ENCODE data around the gene TIGD1. TPM values are rescaled to one million over a fixed set of nuclear protein-coding genes. Genes with fewer than 3 reads are reported as not detected.

The TIGD1 gene
- total RNA-seq (10 to 100 TPM in 3 of 7 donors, 1 to 10 TPM in 4; 5.1 to 13.5 (median 9.9) TPM), polyA plus RNA-seq (1 to 10 TPM; 4.4 to 8.3 (median 6.0) TPM)
- long read RNA-seq, donor 1: 0 reads
- long read RNA-seq, donor 2, partial matches to known transcripts: 0 of 2 reads
- long read RNA-seq, donor 2, other reads (novel, unspliced or antisense): 0 of 2 reads

DNA sequence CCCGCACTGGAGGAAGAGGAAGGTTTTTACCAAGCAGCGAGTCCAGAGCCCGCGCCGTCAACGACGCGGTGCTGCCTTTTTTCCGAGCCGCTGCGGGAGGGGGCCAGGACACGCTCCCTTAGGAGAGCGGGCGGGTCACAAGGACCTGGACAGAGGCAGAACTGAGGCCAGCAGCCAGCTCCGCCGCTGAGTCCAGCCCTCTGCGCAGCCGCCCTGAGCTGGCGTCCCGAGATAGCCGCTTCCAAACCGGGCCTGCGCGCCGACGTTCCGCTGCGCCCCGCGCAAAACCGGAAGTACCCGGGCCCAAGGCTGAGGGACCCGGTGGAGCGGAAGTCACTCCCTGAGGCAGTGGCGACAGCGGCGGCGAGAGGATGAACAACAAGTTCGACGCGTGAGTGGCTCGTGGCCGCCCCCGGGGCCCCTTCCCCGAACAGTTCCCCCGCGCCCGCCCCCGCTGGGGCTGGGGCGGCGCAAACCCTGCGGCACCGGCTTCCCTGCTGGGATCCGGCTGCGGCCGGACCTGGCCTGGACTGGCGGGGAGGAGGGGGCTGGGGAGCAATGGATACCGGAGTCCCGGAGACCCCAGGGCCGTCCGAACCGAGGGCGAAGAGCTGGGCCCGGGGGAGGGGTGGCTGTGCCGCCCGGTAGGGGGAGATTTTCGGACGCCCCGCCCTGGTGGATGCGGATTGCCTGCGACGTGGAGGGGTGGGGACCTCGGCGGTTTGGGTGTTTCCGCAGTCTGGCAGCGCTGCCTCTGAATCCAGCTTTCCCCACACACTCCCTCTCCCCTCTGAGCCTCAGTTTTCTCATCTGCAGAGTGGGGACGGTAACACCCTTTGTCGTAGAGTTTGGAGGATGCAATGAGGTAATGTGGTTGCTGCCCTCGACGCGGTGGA lies at the start of gene TIGD1, which contains the start of gene EIF4E2:
Gene TIGD1, minus strand, starts transcription at position 204 of the 896 bp plus-strand sequence. CDS start 675 bp downstream, outside the sequence.
Gene EIF4E2, plus strand, starts transcription at position 336 of the 896 bp plus-strand sequence. Its CDS starts 36 bp downstream, at position 372.
- intact Hi-C loops (cut with DNase I; ENCODE audit: low total_unique reads): no loop called here
- Histone ChIP-seq H3K4me1 (peaks cover 22 to 90% (median 76%) of the 10 kb centered on the region in 6 donors), H3K4me3 (peak within 1 kb of the TSS; percentile 62 to 90 (median 82)), H3K27me3 (replicated peaks in 1 of 7) (no peaks in the 10 kb centered on the region), H3K9me3 (peaks cover 0 to 4% (median 0%) of the 10 kb centered on the region in 8 donors), H3K27ac (peak within 1 kb of the TSS; percentile 93 to 100 (median 99)), H3K36me3 (peaks cover 0 to 43% (median 6%) of the 10 kb centered on the region in 6 donors)
- DNase-seq: peak; percentile 99
- 0 to 1% (median 0%) methylated on average over 52 to 81 of the region's 81 CpGs for WGBS, 5 donors
- TF ChIP-seq POLR2A (IDR thresholded peaks at IDR 0.05) (peak; percentile 5 to 87 (median 7)), POLR2AphosphoS5 (IDR thresholded peaks at IDR 0.05) (peak; percentile 95 to 98 (median 95))
- TF ChIP-seq, protein P1, sequence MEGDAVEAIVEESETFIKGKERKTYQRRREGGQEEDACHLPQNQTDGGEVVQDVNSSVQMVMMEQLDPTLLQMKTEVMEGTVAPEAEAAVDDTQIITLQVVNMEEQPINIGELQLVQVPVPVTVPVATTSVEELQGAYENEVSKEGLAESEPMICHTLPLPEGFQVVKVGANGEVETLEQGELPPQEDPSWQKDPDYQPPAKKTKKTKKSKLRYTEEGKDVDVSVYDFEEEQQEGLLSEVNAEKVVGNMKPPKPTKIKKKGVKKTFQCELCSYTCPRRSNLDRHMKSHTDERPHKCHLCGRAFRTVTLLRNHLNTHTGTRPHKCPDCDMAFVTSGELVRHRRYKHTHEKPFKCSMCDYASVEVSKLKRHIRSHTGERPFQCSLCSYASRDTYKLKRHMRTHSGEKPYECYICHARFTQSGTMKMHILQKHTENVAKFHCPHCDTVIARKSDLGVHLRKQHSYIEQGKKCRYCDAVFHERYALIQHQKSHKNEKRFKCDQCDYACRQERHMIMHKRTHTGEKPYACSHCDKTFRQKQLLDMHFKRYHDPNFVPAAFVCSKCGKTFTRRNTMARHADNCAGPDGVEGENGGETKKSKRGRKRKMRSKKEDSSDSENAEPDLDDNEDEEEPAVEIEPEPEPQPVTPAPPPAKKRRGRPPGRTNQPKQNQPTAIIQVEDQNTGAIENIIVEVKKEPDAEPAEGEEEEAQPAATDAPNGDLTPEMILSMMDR (IDR thresholded peaks at IDR 0.05 in 8 of 11, conservative IDR thresholded peaks at IDR 0.05 in 3 of 11): peak; percentile 40 to 77 (median 56)

- WGBS, 5 donors: 84 to 99% (median 92%) methylated on average over 4 of the region's 4 CpGs
- intact Hi-C loops (cut with DNase I; ENCODE audit: low total_unique reads): no loop called here
- no peak for DNase-seq
Observed at GRCh38 chr2:232598293-232598692, 47.9 kb upstream of the TIGD1 start.

GRCh38 chr2:232597362-232598079 lies 47.2 kb upstream of the TIGD1 start:
- Histone ChIP-seq H3K4me3 (no peak overlapping the region), H3K36me3 (no peaks in the 10 kb centered on the region), H3K27ac (no peak overlapping the region), H3K27me3 (replicated peaks in 1 of 7) (no peaks in the 10 kb centered on the region), H3K4me1 (no peaks in the 10 kb centered on the region), H3K9me3 (peaks cover 0 to 3% (median 0%) of the 10 kb centered on the region in 8 donors)
- WGBS, 5 donors: 74 to 98% (median 94%) methylated on average over 7 of the region's 7 CpGs
- TF ChIP-seq POLR2AphosphoS5 (IDR thresholded peaks at IDR 0.05) (no peak), POLR2A (IDR thresholded peaks at IDR 0.05) (no peak)
- TF ChIP-seq, protein P1 (IDR thresholded peaks at IDR 0.05 in 8 of 11, conservative IDR thresholded peaks at IDR 0.05 in 3 of 11): no peak
- intact Hi-C loops (cut with DNase I; ENCODE audit: low total_unique reads): no loop called here
- no peak for DNase-seq

More at GRCh38 chr2:232598293-232598692, 47.9 kb upstream of the TIGD1 start:
- Histone ChIP-seq H3K4me1 (no peaks in the 10 kb centered on the region), H3K27ac (no peak overlapping the region), H3K27me3 (replicated peaks in 1 of 7) (no peaks in the 10 kb centered on the region), H3K36me3 (no peaks in the 10 kb centered on the region), H3K4me3 (no peak overlapping the region), H3K9me3 (peaks cover 0 to 3% (median 0%) of the 10 kb centered on the region in 8 donors)
- TF ChIP-seq POLR2AphosphoS5 (IDR thresholded peaks at IDR 0.05): no peak
- TF ChIP-seq, protein P1 (IDR thresholded peaks at IDR 0.05 in 8 of 11, conservative IDR thresholded peaks at IDR 0.05 in 3 of 11): no peak
- TF ChIP-seq POLR2A (IDR thresholded peaks at IDR 0.05): no peak

Data from spleen (tissue), 13 donors.